Activated naive CD8-positive, alpha-beta T cell treated with anti-CD3 and anti-CD28 coated beads, Interleukin-2, amount 50 U/mL, for 16 hours (primary cell): Measurements from ENCODE around the gene RBFOX1.

Source experiments
- DNase-seq: peaks from one replicate; pipeline ENCODE4 v3.0.0-alpha.2; 2020; ENCODE audit warnings: low read depth, low spot score

Gene RBFOX1

GRCh38 chr16:7334801-7335560 is 2.3 kb downstream of the RBFOX1 start:
- no peak for DNase-seq

- no peak for DNase-seq
These were observed 3.5 kb downstream of the RBFOX1 start for GRCh38 chr16:7335991-7336634.

- no peak for DNase-seq
These were observed 4.1 kb downstream of the RBFOX1 start for GRCh38 chr16:7336742-7337141.

- DNase-seq: no peak
These were observed 6.2 kb downstream of the RBFOX1 start for GRCh38 chr16:7338826-7339225.

GRCh38 chr16:7339700-7340099 is 7.1 kb downstream of the RBFOX1 start:
- no peak for DNase-seq

- no peak for DNase-seq
These were observed 8.3 kb downstream of the RBFOX1 start for GRCh38 chr16:7340938-7341337.

GRCh38 chr16:7342598-7342997 is 10.0 kb downstream of the RBFOX1 start:
- DNase-seq: no peak

- DNase-seq: no peak
These were observed 10.6 kb downstream of the RBFOX1 start for GRCh38 chr16:7343243-7343642.

GRCh38 chr16:7344830-7345780 is 12.5 kb downstream of the RBFOX1 start:
- DNase-seq: no peak

- DNase-seq: no peak
These were observed 18.2 kb downstream of the RBFOX1 start for GRCh38 chr16:7350806-7351205.

- no peak for DNase-seq
These were observed 19.2 kb downstream of the RBFOX1 start for GRCh38 chr16:7351610-7352510.

- no peak for DNase-seq
These were observed 23.1 kb downstream of the RBFOX1 start for GRCh38 chr16:7355758-7356157.

GRCh38 chr16:7361416-7362129 is 28.9 kb downstream of the RBFOX1 start:
- DNase-seq: no peak

GRCh38 chr16:7362231-7362630 is 29.6 kb downstream of the RBFOX1 start:
- no peak for DNase-seq

- DNase-seq: no peak
These were observed 31.1 kb downstream of the RBFOX1 start for GRCh38 chr16:7363422-7364417.

- DNase-seq: no peak
These were observed 33.4 kb downstream of the RBFOX1 start for GRCh38 chr16:7366041-7366440.

GRCh38 chr16:7366993-7367880 is 34.6 kb downstream of the RBFOX1 start:
- no peak for DNase-seq

- no peak for DNase-seq
These were observed 36.6 kb downstream of the RBFOX1 start for GRCh38 chr16:7369204-7369603.
